HG02759 (cell line): ENCODE results near the gene RGS7BP.
"Not testable (repeated sequence)": the region's sequence is repeated elsewhere in the genome, so short reads cannot be mapped to it uniquely, and the experiment has no call there.

Experiments used
- ATAC-seq: cut with Tn5 transposase; IDR thresholded peaks from one replicate; pipeline ENCODE4 v1.9.1; 2021; ENCODE audit warnings: mild to moderate bottlenecking, moderate library complexity; ENCODE audit not compliant: unreplicated experiment

Gene RGS7BP

DNA sequence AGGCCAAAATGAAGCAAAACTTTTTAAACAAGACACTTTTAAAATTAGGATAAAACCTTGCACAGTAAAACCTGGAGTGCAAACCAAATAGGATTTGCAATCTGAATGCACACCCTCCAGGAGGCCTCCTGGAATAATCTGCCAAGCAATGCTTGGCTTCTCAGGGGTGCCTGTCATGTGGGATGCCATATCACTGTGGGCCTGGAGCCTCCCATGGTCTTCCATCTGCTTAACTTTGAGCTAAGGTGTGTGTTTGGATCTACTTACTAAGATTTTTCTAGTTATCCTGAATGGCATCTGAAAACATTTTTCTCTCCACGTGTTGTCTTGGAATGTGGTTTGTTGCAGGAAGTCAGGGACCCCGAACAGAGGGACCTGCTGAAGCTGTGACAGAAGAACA lies 52.1 kb downstream of the RGS7BP start:
- ATAC-seq: no peak

DNA sequence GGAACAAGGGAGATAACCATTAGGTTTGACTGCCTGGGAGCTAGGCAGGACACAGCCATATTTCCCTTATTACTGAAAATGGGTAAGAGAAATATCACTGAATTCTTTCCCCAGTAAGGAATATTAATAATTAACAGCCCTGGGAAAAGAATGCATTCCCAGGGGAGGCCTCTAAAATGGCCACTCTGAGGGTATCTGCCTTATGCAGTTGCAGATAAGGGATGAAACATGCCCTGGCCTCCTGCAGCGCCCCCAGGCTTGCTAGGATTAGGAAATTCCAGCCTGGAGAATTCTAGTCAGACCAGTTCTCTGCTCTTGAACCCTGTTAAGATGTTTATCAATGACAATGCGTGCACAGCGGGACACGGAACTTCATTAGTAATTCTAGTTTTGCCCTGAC lies 52.8 kb downstream of the RGS7BP start:
- ATAC-seq: not testable (repeated sequence)

DNA sequence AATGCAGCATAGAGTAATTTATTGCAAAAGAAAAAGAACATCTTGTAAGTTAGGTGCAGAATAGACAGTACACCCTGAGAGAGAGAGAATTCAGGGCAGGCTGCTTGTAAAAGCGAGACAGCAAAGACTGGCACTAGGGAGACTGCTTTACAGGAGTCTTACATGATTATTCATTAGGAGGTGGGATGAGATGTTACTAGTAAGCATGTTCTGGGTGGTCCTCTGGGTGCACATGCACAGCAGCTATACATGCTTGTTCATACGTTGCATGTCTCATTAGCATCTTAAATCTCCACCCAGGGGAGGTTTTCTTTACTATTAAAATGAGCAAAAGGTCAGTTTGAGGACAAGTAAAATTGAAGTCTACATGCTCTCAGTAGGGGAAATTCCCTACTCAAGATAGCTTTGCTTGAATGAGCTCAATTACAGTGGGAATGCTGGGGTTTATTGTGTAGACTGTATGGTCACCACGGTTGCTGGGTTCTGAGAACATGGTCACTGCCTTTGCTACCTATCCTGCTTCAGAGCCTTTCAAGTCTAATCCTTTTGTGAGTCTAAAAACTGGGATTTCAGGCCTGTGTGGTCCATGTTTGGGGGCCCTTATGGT lies 60.6 kb downstream of the RGS7BP start:
- ATAC-seq: no peak

DNA sequence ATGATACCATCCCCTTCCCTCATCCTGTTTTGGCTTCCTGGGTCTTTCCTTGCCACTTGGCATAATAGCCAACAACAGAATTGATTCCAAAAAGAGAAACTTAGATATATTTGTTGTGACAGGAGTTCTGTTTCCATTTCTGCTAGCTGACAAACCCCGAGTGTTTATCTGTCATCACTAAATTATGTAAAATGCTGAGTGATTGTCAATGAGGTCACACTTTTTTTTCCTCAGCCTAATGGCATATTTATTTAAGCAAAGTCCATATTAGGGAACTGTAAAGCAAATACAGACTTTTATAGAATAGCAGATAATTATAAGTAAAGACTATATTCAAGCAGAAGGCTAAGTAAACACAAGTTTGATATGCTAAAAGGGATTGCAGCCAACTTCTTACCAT lies 64.0 kb downstream of the RGS7BP start:
- no peak for ATAC-seq

DNA sequence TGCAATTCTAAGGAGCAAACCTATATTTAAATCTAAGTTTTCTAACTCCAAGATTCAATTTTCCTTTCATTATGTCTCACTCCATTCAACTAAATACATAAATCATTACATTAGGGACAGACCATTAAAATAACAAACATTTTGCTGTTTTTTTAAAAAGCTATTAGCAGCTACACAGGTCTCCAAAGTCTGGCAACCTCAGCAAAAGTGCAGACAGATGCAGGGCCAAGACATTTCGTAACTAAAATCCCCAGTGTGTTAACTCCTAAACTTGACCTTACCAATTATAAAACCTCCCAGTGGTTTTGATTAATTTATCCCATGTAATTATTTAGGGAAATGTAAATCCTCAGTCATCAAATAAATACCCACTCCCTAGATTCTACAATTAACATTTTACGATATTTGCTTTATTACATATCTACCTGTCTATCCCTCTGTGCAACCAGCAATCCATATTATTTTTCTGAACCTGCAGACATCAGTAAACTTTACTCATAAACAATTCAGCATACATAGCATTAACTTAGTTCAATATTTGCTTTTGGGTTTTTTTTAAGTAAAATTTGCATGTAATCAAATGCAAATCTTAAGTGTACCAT lies 64.7 kb downstream of the RGS7BP start:
- ATAC-seq: no peak

DNA sequence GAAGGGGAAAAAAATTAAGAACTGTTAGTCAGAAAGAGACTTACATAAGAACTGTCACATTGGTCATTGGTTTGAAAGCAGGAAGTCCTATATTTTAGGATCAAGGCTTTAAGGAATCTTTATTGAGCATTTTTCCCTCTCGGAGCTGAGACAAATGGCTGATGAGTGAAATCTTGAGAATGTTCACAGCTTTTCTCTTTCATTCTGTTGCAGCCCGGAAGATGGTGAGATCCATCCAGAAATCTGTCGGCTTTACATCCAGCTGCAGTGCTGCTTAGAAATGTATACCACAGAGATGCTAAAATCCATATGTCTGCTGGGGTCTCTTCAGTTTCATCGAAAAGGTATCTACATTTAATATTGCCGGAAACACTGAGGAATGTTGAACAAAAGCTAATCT lies 69.7 kb downstream of the RGS7BP start:
- no peak for ATAC-seq

DNA sequence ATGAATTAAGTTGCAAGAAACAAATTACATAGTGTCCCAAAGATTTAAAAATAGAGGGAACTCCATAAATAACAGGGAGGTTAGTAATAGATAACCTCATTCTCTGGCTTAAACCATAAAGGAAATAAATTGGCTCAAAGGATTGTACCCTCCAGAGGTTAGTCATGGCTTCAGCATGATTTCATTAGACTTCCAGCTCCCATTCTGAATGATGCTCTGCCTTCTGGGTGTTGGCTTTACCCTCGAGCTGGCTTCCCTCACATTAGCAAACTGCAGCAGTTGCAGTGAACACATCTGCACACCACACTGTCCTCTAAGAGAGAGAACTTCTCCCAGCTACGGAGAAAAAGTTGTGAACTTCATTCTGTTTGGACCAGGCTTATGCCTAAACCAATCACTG lies 70.4 kb downstream of the RGS7BP start:
- ATAC-seq: no peak

DNA sequence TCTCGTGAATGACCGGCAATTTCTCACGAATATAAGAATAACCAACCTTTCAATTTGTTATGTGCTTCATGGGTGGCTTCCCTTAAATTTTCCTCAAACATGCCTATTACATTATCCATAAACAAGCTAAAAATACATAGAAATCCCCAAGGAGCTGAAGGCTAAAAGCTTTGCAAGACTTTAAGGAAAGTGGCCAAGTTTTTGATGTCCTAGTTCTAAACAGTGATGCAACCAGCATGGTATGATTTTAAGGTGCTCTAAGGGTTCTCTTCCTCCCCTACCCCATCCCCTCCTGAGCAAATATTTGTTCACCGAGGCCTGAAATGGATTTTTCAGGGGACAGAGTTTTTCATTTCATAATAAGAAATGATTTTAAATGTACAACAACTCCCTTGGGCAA lies 79.8 kb downstream of the RGS7BP start:
- no peak for ATAC-seq

DNA sequence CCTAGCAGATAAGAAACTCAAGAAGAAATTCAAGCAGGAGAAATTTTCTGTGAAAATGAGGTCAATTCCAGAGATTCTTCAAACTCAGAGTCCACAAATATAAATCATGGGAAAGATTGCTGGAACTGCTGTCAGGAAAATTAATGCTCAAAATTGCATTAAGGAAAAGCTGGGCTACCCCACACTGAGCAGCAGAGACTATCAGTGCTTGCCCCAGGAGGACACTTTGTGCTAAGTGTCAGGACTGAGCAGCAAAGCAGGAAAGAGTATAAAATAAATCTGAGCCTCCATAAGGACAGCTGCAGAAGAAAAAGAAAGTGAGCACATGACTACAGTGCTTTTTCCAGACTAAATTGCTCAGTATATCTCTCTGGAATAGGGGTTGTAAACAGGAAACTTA lies 81.6 kb downstream of the RGS7BP start:
- ATAC-seq: no peak

DNA sequence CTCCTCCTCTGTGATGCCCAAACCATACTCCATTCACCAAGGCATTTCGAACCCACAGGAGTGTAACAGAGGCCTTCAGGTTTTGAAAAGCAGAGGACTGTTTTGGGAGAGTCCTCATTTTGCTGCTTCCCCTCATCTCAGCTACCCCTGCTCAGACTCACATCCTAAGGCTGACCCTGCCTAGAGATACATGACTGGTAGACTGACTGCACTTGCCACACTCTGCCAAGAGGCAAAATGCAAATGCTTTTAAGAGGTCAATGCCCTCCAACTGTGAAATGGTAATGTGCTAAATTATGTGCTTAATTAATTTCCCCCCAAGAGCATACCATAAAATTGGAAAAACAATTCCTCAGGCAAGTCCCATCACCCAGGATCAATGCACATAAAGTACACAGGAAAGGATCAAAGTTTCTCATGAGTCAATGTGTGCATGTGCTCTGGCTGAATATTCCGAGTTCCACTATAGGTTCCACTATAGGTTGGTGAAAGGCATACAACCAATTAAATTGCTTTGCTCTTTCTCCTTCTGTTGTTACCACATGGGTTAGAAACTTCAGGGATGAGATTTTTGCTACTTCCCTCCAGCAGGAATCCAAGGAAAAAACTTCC lies 87.0 kb downstream of the RGS7BP start:
- ATAC-seq: no peak

DNA sequence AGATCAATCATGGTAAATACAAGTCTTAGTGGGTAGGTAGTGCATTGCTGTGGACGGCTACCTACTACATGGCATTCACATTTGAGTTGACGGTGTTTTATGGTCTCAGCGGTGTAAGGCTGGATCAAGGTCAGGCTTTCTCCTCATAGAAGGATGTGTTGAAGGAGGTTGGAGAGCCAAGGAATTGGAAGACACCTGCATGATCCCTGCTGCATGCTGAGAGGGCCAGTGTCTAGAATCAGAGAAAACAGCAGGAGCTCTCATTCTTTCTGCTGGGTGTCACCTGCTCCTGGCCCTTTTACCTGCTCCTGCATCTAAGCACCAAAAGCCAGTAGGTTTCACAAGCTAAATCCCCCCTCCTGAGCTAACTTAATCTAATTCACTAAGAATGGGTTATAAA lies 88.2 kb downstream of the RGS7BP start:
- no peak for ATAC-seq

DNA sequence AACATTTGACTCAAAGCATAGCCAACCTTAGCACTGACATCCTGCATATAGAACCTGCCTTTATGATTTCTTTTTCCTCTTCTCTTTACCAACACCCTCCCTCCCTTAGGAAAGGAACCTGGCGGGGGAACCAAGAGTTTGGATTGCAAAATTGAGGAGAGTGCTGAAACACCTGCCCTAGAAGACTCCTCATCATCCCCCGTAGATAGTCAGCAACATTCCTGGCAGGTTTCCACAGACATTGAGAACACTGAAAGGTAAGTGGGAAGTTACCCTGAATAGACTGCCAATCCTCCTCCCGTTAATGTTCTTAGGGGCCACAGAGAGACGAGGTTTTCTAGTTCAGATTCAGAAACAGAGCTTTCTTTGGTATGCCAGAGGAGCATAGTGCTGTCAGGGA lies 88.8 kb downstream of the RGS7BP start:
- no peak for ATAC-seq

DNA sequence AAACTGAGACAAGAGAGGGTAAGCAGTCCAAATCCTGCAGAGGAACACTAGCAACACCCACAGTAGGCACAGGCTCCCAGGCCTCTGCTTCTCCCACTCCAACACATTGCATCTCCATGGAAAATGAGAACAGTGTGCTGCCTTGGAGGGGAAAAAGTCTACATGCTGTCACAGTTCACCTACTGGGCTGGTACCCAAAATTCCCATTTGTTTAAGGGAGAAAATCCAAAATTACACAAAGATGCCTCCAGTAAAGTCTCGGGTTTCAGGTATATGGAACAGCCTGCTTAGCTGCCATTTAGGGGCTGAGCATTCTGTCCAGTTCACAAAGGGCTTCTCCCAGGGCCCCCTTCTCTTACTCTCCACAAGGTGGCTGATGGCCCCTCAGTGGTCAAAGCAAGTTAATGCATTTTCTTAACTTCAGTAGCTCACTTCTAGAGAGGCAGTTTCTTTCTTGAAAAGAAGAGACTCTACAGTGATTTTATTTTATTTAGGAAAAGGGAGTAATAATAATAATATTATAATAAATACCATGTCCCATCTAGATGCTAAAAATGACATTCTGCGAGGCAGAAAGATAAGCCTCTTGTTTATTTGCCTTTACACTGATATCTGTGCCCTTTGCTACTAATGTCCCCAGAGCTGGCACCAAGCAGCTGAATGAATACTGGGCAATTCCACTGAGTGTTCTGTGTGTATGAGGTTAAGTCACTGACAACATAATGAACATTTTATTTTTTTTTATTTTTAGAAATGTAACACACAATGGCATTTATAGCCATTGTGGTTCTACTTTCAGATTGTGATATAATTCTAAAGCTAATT lies 89.4 kb downstream of the RGS7BP start:
- no peak for ATAC-seq

DNA sequence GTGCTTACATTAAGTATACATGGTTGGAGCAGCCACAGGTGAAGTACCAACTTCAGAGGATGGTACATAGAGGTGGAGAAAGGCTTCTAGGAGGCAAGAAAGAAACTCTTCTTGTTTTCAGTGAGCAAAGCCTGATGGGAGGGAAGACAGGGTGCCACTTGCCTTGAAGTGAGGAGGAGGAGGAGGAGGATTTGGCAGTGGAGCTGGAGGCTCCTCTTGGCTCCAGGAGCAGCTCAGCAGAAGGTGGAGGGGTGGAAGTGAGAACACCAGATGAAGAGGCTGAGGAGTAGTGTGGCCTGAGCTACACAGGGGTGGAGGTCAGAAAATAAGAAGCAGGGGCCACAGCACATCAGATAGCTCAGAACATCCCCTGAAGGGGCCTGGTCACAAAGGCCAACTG lies 93.4 kb downstream of the RGS7BP start:
- no peak for ATAC-seq

DNA sequence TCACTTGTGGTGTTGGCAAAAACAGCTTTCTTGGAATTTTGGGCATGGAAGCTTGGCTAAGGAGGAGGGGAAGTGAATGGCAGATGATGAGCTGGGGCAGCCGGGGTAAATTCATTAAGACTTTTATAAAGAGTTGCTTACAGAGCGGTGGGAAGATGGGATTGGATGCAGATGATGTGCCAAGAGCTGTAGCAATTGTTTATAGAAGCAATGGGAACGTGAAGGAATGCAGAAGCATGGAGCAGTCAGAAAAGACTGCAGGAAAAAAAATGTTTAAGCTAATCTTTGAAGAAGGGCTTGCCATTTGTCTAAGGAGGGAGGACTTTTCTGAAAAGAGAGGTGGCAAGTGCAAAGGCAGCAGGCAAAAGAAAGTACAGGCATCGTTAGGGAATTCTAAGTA lies 97.9 kb downstream of the RGS7BP start:
- no peak for ATAC-seq

DNA sequence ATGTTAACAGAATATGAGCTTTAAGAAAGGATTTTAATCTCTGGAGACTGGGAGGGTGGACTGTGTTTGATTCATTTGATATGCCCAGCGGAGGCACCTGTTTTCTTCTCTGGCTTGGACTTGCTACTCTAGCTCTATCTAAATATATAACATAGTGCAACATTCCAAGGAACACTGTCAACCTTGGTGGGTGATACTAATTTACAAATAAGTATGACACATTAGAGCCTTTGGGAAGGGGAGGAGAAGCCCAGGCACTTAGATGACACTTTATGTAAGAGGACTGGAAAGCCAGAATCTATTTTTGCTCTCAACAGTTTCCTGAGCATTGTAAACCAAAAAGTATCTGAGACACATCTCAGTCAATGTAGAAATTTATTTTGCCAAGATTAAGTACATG lies 101.1 kb downstream of the RGS7BP start:
- no peak for ATAC-seq

DNA sequence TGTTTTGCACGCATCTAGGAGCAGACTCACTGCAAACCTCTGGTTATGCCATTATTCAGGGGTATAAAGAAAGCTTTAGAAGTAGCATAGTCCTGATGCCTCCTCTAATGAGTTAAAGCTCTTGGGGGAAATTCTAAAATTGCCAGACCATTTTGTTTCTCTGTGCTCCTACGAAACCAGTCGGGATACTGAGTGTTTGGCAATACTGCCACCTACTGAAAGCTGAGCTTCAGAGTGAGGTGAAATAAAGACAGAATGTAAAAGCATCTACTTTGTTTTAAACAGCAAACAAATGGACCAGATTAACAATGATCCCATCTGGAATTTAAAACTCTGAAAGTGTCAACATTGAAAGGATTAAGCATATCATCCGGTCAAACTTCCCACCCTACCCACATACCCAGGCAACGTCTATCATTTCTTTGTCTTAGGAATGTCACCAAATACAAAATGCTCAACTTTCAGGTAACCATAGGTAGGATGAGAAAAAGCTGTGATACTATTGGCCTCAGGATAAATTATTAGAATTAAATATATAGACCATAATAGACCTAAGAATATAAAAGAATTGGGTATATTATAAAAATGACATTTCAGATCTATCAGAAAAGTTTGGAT lies 106.6 kb downstream of the RGS7BP start:
- peak; percentile 33 for ATAC-seq

DNA sequence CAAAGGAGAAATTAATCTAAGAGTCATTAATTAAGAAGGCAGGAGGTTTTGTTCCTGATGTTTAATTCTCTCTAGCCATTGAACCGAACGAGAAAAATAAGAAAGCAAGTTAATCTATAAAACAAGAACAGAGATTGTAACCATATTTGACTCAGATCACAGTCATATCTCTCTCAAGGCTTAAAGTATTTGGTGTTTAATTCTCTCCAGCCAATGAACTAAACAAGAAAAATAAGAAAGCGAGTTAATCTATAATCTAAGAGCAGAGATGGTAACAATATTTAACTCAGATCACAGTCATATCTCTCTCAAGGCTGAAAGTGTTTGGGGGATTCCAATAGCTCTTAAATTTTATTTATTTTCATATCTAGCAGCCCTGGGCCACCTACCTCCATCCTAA lies 110.1 kb downstream of the RGS7BP start:
- ATAC-seq: peak; percentile 85

DNA sequence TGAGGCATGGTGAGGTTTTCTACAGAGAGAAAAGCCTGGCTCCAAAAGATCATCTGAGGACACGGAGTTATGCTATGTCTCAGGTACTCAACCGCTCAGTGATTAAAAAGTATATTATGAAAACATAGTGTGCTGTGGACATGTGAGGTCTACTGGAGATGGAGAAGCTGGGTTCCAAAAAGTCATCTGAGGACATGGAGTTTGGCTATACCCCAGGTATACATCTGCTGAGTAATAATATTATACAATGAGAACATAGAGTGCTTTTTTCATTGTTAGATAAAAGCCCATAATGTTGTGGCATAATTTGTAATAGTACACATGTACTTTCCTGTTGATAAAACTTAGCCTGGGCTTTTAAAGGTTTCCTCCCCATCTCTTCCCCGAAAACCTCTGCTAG lies 113.8 kb downstream of the RGS7BP start:
- no peak for ATAC-seq

DNA sequence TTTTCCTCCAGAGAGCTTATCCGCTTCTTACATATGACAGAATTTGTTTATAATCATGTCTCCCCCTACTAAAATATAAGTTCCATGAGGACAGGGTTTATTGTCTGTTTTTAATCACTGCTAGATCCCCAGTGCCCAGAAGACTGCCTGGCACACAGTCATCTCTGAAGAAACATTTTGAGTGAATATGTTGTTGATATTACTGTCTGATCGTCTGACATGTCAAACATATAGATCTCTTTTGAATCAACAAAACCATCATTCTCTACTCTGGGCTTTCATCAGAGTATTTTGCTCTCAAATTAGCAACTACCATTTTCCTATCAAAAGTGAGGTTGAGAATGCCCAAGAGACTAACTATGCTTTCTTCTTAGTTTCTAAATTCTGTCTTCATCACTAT lies 117.2 kb downstream of the RGS7BP start:
- ATAC-seq: no peak

DNA sequence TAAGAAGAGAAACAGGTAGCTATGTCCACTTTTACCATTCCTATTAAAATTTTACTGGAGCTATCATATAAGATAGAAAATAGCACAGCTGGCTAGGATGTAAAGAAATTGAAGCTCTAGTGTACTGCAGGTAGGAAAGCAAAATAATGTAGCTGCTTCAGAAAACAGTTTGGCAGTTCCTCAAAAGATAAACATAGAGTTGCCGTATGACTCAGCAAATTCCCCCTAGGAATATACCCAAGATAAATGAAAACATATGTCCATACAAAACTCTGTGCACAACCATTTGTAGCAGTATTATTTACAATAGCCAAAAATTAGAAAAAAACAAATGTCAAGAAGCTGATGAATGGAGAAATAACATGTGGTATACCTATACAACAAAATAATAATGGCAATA lies 119.9 kb downstream of the RGS7BP start:
- ATAC-seq: no peak

DNA sequence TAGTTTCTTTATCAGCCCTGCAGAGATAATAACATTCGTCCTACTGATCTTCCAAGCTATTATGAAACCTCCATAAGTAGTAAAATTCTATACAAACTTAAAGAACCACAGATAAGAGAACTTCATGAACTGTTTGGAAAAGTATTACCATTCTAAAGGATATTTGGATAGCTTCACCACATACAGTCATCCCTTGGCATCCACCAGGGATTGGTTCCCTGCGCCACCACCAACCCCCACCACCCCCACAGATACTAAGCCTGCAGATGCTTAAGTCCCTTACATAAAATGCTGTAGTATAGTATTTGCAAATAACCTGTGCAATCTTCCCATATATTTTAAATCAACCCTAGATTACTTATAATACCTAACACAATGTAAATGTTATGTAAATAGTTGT lies 123.1 kb downstream of the RGS7BP start:
- ATAC-seq: no peak
